ENCODE data around the gene THEMIS. TPM values are rescaled to one million over a fixed set of nuclear protein-coding genes. Genes with fewer than 3 reads are reported as not detected.
A peak's percentile ranks its signal among the peaks of the same experiment; 100 is the strongest.
"Not testable (repeated sequence)": the region's sequence is repeated elsewhere in the genome, so short reads cannot be mapped to it uniquely, and the experiment has no call there.

THEMIS gene
- total RNA-seq, 1 donor from 2014 or later = not detected

- Mint-ChIP-seq H3K9me3 (ENCODE audit: low read depth) (no peaks in the 10 kb centered on the region), H3K4me1 (ENCODE audit: low read depth) (no peaks in the 10 kb centered on the region), H3K27me3 (no peaks in the 10 kb centered on the region), H3K36me3 (ENCODE audit: insufficient read depth) (no peaks in the 10 kb centered on the region), H3K27ac (no peak overlapping the region), H3K4me3 (ENCODE audit: low read depth) (no peak overlapping the region)
- DNase-seq (ENCODE audit: low spot score, unreplicated experiment) = no peak
- TF ChIP-seq CTCF (IDR thresholded peaks at IDR 0.05; ENCODE audit: unreplicated experiment) = no peak
These were observed 16.7 kb downstream of the THEMIS start for GRCh38 chr6:127884134-127884533.

GRCh38 chr6:127881949-127882348 lies 18.9 kb downstream of the THEMIS start:
- not testable (repeated sequence) for DNase-seq (ENCODE audit: low spot score, unreplicated experiment); H3K27ac Mint-ChIP-seq; H3K36me3 Mint-ChIP-seq (ENCODE audit: insufficient read depth); H3K4me3 Mint-ChIP-seq (ENCODE audit: low read depth); H3K4me1 Mint-ChIP-seq (ENCODE audit: low read depth); H3K9me3 Mint-ChIP-seq (ENCODE audit: low read depth); H3K27me3 Mint-ChIP-seq

GRCh38 chr6:127880429-127880828 lies 20.4 kb downstream of the THEMIS start:
- no peaks in the 10 kb centered on the region for H3K27me3 Mint-ChIP-seq
- H3K27ac Mint-ChIP-seq = no peak overlapping the region
- DNase-seq (ENCODE audit: low spot score, unreplicated experiment) = no peak
- no peaks in the 10 kb centered on the region for H3K36me3 Mint-ChIP-seq (ENCODE audit: insufficient read depth)
- no peak for TF ChIP-seq CTCF (IDR thresholded peaks at IDR 0.05; ENCODE audit: unreplicated experiment)
- H3K4me3 Mint-ChIP-seq (ENCODE audit: low read depth) = no peak overlapping the region
- no peaks in the 10 kb centered on the region for H3K9me3 Mint-ChIP-seq (ENCODE audit: low read depth)
- H3K4me1 Mint-ChIP-seq (ENCODE audit: low read depth) = no peaks in the 10 kb centered on the region

GRCh38 chr6:127879685-127880084 lies 21.2 kb downstream of the THEMIS start:
- H3K27me3 Mint-ChIP-seq = no peaks in the 10 kb centered on the region
- H3K36me3 Mint-ChIP-seq (ENCODE audit: insufficient read depth) = no peaks in the 10 kb centered on the region
- no peaks in the 10 kb centered on the region for H3K4me1 Mint-ChIP-seq (ENCODE audit: low read depth)
- no peak overlapping the region for H3K27ac Mint-ChIP-seq
- peak; percentile 37 for DNase-seq (ENCODE audit: low spot score, unreplicated experiment)
- H3K9me3 Mint-ChIP-seq (ENCODE audit: low read depth) = no peaks in the 10 kb centered on the region
- TF ChIP-seq CTCF (IDR thresholded peaks at IDR 0.05; ENCODE audit: unreplicated experiment) = no peak
- peak overlapping the region; percentile 22 for H3K4me3 Mint-ChIP-seq (ENCODE audit: low read depth)

- H3K36me3 Mint-ChIP-seq (ENCODE audit: insufficient read depth) = no peaks in the 10 kb centered on the region
- H3K4me3 Mint-ChIP-seq (ENCODE audit: low read depth) = no peak overlapping the region
These were observed 22.7 kb downstream of the THEMIS start for GRCh38 chr6:127878115-127878514.

More at GRCh38 chr6:127878115-127878514, 22.7 kb downstream of the THEMIS start:
- Mint-ChIP-seq H3K27me3 (no peaks in the 10 kb centered on the region), H3K4me1 (ENCODE audit: low read depth) (no peaks in the 10 kb centered on the region), H3K27ac (no peak overlapping the region), H3K9me3 (ENCODE audit: low read depth) (peaks cover 2% of the 10 kb centered on the region)
- no peak for DNase-seq (ENCODE audit: low spot score, unreplicated experiment)
- no peak for TF ChIP-seq CTCF (IDR thresholded peaks at IDR 0.05; ENCODE audit: unreplicated experiment)
